Muscle layer of duodenum (tissue), 2 donors: ENCODE measurements around the gene PGLYRP4.
A peak's percentile ranks its signal among the peaks of the same experiment; 100 is the strongest.

Experiments used
- H3K27ac ChIP-seq: one replicate; pipeline ENCODE4 v1.7.0; 2013; ENCODE audit warnings: mild to moderate bottlenecking, low read length
- H3K27me3 ChIP-seq: one replicate; pipeline ENCODE4 v1.7.0; 2013; ENCODE audit warnings: low read depth, mild to moderate bottlenecking, control low read depth, low read length
- H3K36me3 ChIP-seq, 2 donors: one replicate each; pipeline ENCODE4 v1.7.0; 2013; ENCODE audit warnings: low read length in 2 of 2, control low read depth in 1 of 2, mild to moderate bottlenecking in 1 of 2; ENCODE audit not compliant: insufficient read depth in 2 of 2, control insufficient read depth in 1 of 2
- H3K4me1 ChIP-seq, 2 donors: one replicate each; pipeline ENCODE4 v1.7.0; 2013; ENCODE audit warnings: low read length in 2 of 2, mild to moderate bottlenecking in 2 of 2, control low read depth in 1 of 2, moderate library complexity in 1 of 2; ENCODE audit not compliant: insufficient read depth in 2 of 2, control insufficient read depth in 1 of 2
- H3K4me3 ChIP-seq, 2 donors: one replicate each; pipeline ENCODE4 v1.7.0; 2013; ENCODE audit warnings: low read length in 2 of 2, low read depth in 1 of 2, mild to moderate bottlenecking in 1 of 2
- H3K9me3 ChIP-seq, 2 donors: one replicate each; pipeline ENCODE4 v1.7.0; 2013; ENCODE audit warnings: low read length in 2 of 2, control low read depth in 1 of 2, mild to moderate bottlenecking in 1 of 2; ENCODE audit not compliant: control insufficient read depth in 1 of 2
- donor health status: healthy.

The PGLYRP4 gene

GRCh38 chr1:153361480-153362109, 13.0 kb upstream of the PGLYRP4 start:
- H3K9me3 ChIP-seq = no peaks in the 10 kb centered on the region
- no peak overlapping the region for H3K27ac ChIP-seq
- no peak overlapping the region for H3K4me3 ChIP-seq
- no peaks in the 10 kb centered on the region for H3K36me3 ChIP-seq
- no peaks in the 10 kb centered on the region for H3K27me3 ChIP-seq
- peaks cover 0 to 4% of the 10 kb centered on the region in 2 donors for H3K4me1 ChIP-seq

GRCh38 chr1:153360592-153361479, 12.2 kb upstream of the PGLYRP4 start:
- no peaks in the 10 kb centered on the region for H3K36me3 ChIP-seq
- peaks cover 0 to 4% of the 10 kb centered on the region in 2 donors for H3K4me1 ChIP-seq
- no peak overlapping the region for H3K4me3 ChIP-seq
- H3K27me3 ChIP-seq = no peaks in the 10 kb centered on the region
- H3K27ac ChIP-seq = no peak overlapping the region
- H3K9me3 ChIP-seq = no peaks in the 10 kb centered on the region

DNA sequence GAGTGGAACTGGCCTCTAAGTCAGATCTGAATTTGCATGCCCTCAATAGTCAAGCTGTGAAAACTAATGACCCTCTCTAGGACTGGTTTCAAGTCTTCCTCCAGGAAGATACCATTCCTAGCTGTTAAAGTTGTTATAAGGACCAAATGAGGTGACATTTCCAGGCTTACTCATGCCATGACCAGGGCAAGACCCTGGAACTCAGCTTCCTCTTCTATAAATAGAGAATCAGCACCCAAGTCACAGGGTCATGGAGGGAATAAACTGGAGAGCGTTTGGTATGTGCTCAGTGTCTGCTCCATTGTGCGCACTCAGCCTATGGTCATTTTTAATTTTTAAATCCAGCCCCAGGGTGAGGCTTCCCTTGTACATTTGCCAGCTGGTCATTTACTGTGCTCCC, 11.5 kb upstream of the PGLYRP4 start:
- Histone ChIP-seq H3K27me3 (no peaks in the 10 kb centered on the region), H3K27ac (no peak overlapping the region), H3K4me1 (peaks cover 0 to 4% of the 10 kb centered on the region in 2 donors), H3K4me3 (no peak overlapping the region), H3K36me3 (no peaks in the 10 kb centered on the region), H3K9me3 (no peaks in the 10 kb centered on the region)

DNA sequence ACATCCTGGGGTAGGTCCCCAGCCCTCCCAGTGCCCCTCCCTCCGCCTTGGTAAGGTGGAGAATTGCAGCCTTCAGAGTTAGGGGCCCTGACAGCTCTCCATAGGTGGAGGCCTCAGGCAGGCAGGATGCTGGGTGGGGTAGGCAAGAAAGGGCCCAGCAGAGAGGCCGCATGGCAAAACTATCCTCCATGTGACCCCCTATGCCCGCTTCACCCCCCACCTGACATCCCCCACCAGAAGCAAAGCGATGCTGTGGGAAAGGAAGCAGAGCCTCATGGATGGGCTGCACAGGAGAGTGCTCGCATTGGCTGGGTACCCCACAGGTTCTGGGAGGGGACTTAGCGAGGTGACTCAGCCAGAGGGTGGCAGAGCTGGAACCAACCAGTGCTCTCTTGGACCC, 10.6 kb upstream of the PGLYRP4 start:
- Histone ChIP-seq H3K27ac (no peak overlapping the region), H3K4me3 (peak overlapping the region in 1 of 2 donors; percentile 40), H3K27me3 (no peaks in the 10 kb centered on the region), H3K9me3 (no peaks in the 10 kb centered on the region), H3K36me3 (no peaks in the 10 kb centered on the region), H3K4me1 (peaks cover 0 to 4% of the 10 kb centered on the region in 2 donors)

DNA sequence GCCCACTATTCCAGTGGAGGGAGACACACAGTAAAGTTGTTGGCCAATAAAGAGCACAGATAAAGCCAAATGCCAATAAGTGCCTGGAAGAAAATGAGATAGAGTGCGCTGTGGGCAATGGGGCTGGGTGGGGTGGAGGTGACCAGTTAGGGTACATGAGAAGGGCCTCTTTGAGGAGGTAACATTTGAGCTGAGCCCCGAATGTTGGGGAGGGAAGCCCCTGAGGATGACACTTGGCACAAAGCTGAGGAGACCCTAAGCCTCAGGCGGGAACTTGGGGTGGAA, 10.0 kb upstream of the PGLYRP4 start:
- peaks cover 0 to 4% of the 10 kb centered on the region in 2 donors for H3K4me1 ChIP-seq
- H3K9me3 ChIP-seq = no peaks in the 10 kb centered on the region
- H3K4me3 ChIP-seq = peak overlapping the region; percentile 4 to 40
- H3K27me3 ChIP-seq = no peaks in the 10 kb centered on the region
- H3K36me3 ChIP-seq = no peaks in the 10 kb centered on the region
- no peak overlapping the region for H3K27ac ChIP-seq

- no peaks in the 10 kb centered on the region for H3K27me3 ChIP-seq
- H3K9me3 ChIP-seq = no peaks in the 10 kb centered on the region
- H3K4me1 ChIP-seq = peaks cover 0 to 4% of the 10 kb centered on the region in 2 donors
- peak within 1 kb of the TSS; percentile 39 for H3K27ac ChIP-seq
- H3K4me3 ChIP-seq = peak within 1 kb of the TSS; percentile 4 to 40
- no peaks in the 10 kb centered on the region for H3K36me3 ChIP-seq
These were observed 9.4 kb upstream of the PGLYRP4 start, which contains the start of gene S100A9 for GRCh38 chr1:153357853-153358690. Gene S100A9 (plus strand): TSS chr1:153357854. CDS start chr1:153358284, 430 bp downstream.

GRCh38 chr1:153357076-153357852, 8.6 kb upstream of the PGLYRP4 start:
- Histone ChIP-seq H3K27ac (peak overlapping the region; percentile 39), H3K4me3 (no peak overlapping the region), H3K36me3 (no peaks in the 10 kb centered on the region), H3K4me1 (peaks cover 0 to 1% of the 10 kb centered on the region in 2 donors), H3K27me3 (no peaks in the 10 kb centered on the region), H3K9me3 (no peaks in the 10 kb centered on the region)

DNA sequence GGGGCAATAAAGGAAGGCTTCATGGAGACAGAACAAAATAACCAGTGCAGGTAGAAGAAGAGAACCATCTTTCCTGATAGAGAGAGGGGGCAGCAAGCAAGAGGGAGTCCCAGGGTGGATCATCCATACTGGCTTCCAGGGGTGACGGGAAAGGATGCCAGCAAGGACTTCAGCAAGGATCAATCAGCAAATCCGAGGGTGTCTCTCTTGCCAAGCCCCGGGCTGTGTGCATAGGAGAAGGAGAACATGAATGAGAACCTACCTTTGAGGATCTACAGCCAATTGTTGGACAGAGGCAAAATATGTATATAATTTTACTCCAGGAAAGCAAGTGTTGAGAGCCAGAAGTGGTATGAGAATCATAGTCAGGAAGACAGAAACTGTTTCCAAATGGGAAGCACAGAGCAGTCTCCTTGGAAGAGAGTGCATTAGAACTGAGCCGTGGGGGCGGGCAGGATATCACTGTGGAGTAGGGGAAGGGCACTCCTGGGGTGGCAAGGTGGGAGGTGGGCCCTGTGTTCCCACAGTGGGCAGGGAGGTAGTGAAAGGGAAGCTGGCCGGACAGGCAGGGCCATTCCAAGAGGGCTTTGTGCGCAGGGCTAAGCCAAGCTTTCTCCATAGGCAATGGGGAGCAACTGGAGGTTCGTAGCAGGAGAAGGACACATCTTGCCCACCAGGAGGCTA, 7.9 kb upstream of the PGLYRP4 start:
- H3K4me1 ChIP-seq = no peaks in the 10 kb centered on the region
- no peak overlapping the region for H3K27ac ChIP-seq
- no peaks in the 10 kb centered on the region for H3K36me3 ChIP-seq
- no peaks in the 10 kb centered on the region for H3K9me3 ChIP-seq
- no peaks in the 10 kb centered on the region for H3K27me3 ChIP-seq
- H3K4me3 ChIP-seq = no peak overlapping the region

GRCh38 chr1:153355445-153356071, 6.9 kb upstream of the PGLYRP4 start:
- no peaks in the 10 kb centered on the region for H3K27me3 ChIP-seq
- H3K27ac ChIP-seq = no peak overlapping the region
- H3K9me3 ChIP-seq = no peaks in the 10 kb centered on the region
- H3K4me1 ChIP-seq = no peaks in the 10 kb centered on the region
- no peak overlapping the region for H3K4me3 ChIP-seq
- no peaks in the 10 kb centered on the region for H3K36me3 ChIP-seq

- H3K36me3 ChIP-seq = no peaks in the 10 kb centered on the region
- no peaks in the 10 kb centered on the region for H3K27me3 ChIP-seq
- H3K4me1 ChIP-seq = no peaks in the 10 kb centered on the region
- H3K4me3 ChIP-seq = no peak overlapping the region
- H3K9me3 ChIP-seq = no peaks in the 10 kb centered on the region
- H3K27ac ChIP-seq = no peak overlapping the region
These were observed 6.0 kb upstream of the PGLYRP4 start for GRCh38 chr1:153354515-153355193.
